GM19395 (cell line): Measurements from ENCODE around the gene SERPINA5.
"Not testable (repeated sequence)": the region's sequence is repeated elsewhere in the genome, so short reads cannot be mapped to it uniquely, and the experiment has no call there.

Source experiments
- ATAC-seq: cut with Tn5 transposase; IDR thresholded peaks from one replicate; pipeline ENCODE4 v1.9.1; 2021; ENCODE audit warnings: mild to moderate bottlenecking, moderate library complexity; ENCODE audit not compliant: unreplicated experiment

Gene SERPINA5

DNA sequence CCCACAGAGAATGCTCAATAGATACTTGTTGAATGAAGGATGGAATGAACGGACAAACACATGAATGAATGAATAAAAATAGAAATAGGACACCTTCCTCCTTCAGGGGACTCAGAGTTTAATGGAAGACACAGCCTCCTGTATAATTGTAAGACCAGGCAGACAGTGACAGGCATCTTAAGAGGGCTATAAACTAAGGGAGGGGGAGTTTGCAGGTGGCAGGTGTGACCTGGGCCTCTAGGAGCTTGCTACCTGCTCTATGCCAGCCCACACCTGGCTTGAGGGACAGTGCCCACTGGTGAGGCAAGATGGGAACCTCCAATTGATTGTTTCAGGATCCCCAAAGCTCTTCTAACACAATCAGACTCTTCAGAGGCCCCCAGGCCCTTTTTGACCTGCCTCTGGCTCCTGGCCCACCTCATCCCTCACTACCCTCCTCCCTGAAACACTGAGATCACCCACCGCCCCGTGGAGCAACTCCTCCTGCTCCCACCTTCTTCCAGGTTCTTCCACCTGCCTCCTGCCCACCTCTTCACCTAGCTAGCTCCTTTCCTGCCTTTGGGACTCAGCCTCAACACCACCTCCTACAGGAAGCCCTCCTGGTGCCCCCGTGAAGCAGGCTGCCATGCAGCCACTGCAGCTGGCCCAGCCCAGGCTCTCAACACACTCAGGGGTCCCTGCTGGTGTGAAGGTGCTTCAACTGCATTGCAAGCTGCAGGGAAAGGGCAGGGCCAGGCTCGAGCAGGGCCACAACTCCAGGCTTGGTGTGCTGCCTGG is 40.3 kb downstream of the SERPINA5 start:
- no peak for ATAC-seq

DNA sequence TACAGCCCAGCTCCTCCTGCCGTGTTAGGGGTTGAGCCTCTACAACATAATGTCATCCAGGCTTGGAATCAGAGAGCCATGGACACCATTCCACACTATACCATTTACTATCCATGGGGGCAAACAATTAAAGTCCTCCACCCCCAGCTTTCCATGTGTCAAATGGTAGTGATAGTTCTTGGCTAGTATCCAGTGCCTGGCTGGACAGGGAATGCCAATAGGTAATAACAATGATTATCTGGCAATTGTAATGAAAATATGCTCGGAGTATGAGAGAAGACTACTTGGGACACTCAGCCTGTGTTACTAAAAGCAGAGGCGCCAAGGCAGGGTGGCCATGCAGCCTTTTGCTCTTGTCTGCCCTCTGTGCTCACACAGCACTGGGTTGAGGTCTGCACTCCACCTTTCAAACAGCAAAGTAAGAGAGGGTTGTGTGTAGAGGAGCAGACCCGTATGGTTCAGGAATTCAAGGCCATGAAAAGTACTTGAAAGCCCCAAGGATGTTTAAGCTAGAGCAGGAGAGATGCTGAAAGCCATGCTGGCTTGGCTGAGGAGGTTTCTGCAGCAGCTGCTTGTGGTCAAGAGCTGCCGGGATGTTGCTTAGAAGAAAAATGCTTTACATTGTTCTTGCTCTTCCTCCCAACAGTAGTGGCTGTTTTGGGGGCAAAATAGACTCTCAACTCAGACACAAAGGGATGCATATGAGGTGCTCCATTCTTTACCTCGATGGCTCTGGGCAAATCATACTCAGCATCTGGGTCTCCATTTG is 41.6 kb downstream of the SERPINA5 start:
- ATAC-seq = no peak

DNA sequence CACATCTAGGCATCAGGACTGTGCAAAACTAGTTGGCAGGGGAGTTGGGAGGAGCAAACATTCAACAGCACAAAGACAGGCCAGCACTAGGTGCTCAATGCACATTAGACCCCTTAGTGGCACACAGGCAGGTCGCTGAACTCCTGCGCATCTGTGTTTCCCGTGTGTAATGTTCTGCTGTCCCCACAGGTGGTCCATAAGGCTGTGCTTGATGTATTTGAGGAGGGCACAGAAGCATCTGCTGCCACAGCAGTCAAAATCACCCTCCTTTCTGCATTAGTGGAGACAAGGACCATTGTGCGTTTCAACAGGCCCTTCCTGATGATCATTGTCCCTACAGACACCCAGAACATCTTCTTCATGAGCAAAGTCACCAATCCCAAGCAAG is 42.2 kb downstream of the SERPINA5 start:
- ATAC-seq = no peak

DNA sequence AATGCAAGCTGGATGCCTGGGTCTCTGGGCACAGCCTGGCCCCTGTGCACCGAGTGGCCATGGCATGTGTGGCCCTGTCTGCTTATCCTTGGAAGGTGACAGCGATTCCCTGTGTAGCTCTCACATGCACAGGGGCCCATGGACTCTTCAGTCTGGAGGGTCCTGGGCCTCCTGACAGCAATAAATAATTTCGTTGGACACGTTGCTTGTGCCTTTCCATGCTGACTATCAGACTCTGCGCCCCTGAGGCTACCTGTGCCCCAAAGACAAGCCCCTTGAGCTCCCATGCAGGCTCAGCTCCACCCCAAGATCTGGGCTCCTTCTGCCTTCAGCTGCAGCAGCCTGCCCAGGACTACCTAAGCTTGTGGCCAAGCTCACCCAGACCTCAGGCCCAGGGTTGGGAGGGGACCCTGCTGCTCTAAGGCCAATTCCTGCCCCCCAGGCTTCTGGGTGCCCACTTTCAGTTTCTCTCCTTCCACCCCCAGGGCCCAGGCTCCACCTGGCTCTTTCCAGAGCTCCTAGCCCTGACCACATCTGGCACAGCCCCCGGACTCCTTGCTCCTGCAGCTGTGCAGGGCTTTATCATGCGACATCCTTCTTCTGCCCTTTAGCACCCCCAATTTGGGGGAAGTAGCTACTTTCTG is 42.8 kb downstream of the SERPINA5 start:
- ATAC-seq = no peak

DNA sequence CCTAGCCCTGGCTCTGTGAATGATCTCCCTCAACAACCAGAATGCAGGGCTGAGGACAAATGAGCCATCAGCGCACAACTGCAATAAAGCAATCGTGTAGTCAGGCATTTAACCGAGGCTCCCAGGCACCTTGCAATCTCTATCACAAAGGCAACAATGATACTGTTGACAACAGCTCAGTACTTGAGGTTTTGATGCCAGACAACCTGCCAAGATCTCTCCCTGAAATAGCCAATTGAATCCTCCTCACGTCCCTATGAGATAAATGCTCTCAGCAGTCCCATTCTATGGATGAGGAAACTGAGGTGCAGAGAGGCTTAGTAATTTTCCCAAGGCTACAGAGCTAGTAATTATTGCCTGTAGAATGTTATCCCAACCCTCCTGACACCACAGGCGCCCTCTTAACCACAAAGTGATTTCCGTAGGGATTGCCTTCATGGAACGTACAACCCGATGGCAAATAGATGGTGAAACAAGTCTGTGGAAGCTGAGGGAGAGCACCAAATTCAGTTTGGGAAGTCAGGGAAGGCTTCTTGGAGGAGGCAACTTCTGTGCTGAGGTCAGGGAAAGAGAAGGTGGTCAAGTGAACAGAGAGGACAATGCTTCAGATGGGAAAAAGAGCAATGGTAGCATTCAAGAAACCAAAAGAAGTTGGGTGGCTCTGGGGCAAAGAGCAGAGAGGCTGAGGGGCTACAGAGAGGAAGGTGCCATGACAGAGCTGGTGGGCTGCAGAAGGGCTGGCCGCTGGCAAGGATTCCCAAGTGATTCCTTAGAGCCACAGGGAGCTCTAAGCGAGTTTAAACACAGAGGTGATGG is 43.5 kb downstream of the SERPINA5 start:
- ATAC-seq = no peak

DNA sequence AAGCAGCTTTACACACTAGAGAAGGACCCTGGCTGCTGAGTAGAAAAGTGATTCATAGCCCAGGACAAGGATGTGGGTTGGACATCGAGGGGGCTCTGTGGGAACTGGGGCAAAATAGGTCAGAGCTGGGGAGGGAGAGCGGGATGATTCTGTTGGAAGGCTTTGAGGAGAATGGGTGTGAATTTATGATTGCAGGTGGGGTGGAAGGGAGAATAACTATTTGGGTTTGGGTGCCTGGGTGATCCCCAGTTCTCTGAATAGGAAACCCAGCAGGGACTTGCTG is 44.1 kb downstream of the SERPINA5 start:
- no peak for ATAC-seq

DNA sequence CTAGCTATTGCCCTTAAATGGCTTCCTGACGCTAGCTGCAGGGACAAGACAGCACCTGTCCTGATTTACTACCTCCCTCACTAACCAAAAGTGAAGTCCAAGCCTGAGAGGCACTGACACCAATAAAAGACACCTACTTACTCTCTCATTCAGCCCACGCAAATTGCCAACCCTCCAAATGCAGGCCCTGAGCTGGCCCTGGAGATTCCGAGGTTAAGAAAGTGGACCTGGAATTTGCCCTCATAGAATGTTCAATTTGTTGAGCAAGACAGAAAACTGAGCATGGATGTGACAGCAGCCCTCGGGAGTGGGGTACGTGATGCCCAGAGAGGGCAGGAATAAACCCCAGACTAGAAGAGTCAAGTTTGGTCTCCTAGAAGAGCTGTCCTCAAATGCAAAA is 47.4 kb downstream of the SERPINA5 start:
- no peak for ATAC-seq

DNA sequence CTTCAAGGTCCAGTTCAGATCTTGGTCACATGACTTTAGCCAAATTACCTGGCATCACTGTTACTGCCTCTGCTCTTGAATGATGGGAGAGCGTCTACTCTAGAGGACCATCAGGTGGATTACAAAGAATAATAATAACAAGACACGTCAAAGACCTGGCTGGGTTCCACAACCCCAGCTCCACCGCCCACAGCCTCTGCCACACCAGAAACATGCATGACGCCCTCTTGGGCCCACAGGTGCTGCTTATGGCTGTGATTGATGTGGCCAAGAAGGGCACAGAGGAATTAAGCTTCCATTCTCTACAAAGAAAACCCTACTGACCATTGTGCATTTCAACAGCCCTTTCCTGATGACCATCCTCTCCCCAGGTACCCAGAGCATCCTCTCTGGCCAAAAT is 49.2 kb downstream of the SERPINA5 start:
- no peak for ATAC-seq

DNA sequence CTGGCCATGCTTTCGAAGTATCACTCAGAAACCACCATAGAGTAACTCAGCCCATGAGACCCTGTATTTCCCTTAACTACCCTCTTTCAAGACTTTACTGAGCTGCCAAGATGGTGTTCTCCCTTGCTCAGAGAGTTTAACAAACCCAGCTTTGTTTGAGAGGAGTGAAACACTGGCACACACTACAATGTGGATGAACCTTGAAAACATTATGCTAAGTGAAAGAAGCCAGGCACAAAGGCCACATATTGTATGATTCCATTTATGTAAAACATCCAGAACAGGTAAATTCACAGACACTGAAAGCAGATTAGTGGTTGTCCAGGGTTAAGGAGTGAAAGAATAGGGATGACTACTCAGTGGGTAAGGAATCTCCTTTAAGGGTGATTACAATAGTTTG is 49.8 kb downstream of the SERPINA5 start:
- ATAC-seq = no peak

DNA sequence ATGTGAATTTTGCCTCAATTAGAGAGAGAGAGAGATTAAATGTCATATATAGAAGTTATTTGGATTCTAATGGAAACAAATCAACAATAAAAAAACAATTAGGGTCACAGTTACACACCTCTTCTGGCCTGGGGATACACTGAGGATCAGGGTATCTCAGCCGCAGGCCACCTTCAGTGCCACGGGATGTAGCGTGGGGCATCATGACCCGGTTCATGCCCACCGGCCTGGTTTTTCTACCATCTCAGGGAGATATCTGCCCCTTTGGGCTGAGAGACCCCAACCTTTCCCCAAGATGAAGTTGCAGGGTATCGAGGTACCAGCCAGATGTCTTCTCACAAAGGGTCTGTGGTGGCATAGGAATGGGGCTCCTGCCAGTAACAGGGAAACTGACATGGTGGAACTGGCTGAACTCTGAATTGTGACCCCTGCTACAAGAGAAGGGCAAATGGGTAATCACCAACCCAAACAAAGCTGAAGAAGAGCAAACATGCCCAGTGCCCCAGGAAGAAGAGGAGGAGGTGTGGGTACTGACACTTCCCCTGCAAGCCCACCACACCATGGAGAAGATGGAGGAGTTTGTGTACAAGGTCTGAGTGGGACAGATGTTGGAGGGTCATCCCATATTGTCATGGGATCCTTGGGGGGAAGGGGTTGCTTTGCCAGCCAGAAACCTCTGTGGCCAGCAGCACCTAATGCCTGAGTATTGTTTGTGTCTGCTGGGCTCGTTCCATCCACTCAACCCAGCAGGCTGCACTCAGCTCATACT is 50.5 kb downstream of the SERPINA5 start:
- ATAC-seq = no peak

DNA sequence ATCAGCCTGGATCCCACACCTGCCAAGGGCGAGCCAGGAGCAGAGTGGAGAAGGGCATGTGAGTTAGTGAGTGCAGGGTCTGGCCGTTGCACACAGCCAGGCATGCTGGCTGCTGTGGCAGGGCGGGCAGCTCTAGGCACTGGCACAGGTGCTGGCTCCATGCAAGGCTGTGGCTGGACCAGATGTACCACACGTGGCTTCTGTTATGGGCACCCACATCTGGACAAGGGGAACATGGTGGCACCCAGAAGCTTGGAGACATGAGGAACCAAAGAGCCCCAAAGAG is 51.0 kb downstream of the SERPINA5 start:
- ATAC-seq = no peak

DNA sequence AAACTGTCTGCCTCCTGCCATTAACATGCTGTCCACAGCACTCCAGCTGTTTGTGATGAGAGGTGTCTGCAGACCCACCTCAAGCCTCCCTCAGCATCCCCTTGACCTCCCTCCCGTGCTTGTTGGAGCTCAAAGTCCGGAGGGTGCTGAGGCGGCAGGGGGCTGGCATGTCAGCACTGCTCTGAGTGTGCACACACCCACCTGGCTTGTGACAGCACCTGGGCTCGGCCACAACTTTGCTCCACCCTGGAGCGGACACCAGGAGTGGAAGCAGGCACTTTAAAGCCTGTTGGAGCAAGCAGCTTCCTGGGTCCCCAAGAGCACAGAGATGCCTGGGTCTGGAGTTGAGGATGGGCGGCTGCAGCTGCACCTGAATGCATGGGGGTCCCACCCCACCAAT is 51.9 kb downstream of the SERPINA5 start:
- no peak for ATAC-seq

DNA sequence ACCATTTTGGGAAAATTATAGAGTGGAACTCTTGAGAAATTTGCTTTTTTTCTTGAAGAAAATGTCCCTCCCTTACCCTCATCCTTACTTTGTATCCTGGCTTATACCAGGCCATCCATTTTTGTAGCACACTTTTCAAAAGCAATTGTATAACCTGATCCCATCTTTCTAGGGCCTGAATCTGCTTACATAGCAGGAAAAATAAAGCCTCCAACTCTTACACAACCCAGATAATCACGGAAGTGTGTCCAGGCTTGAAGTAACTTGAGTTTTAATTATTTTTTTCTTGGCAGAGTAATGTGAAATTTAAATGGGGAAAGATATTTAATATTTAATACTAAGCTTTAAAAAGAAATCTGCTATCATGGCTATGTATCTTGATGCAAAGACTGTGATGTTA is 53.9 kb downstream of the SERPINA5 start:
- ATAC-seq = no peak

DNA sequence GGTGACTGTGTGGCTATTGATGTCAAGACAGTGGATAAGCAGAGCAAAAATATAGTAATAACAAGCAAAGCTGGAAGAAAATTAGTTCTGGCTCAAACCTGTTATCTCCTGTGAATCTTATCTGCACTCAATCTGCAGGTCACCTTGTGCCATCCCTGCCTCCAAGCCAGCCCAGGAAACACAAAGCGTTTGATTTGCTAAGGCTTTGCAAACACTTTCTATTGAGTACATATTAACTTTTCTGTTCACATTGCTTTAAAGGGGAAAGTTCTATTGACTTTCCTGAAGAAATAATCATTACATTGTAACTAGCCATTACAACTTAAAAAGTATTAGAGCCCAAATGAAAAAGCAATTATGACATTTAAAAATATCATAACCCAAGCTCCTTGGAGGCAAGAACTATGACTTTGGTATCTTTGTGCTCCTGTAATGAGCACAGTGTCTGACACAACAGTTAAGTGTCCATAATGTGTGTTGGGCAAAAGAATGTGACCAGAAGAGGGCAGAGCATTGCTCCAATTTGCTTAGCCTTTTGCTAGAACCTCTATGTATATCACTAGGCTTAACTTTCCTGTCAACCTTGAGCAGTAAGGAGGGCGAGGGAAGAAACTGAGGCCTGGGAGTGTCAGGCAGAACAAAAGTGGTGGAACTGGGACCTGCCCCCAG is 55.7 kb downstream of the SERPINA5 start:
- no peak for ATAC-seq

DNA sequence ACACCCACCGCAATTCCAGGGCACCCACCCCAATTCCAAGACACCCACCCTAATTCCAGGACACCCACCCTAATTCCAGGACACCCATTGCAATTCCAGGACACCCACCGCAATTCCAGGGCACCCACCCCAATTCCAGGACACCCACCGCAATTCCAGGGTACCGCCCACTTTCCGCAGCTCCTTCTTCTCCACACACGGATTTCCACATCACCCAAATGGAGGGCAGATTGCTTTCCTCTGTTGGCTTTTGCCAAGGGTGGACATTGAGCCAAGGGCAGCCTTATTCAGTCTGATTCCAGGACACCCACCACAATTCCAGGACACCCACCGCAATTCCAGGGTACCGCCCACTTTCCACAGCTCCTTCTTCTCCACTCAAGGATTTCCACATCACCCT is 56.6 kb downstream of the SERPINA5 start:
- not testable (repeated sequence) for ATAC-seq

DNA sequence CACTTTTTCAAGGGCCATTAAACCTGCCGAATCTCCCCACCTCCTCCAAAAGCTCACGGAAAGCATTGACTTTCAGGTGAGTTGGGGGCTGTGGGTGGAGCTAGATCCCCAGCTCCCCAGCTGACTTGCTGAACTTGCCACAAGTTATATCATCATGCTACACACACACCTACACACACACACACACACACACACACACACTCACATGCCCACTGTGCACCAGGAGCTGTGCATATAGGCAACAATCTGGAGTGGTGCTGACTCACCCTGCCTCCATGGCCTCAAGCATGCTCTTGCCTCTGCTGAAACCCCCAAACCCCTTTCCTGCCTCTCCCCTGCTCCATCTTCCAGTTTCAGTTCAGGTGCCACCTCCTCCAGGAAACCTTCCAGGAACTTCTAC is 57.1 kb downstream of the SERPINA5 start:
- no peak for ATAC-seq

DNA sequence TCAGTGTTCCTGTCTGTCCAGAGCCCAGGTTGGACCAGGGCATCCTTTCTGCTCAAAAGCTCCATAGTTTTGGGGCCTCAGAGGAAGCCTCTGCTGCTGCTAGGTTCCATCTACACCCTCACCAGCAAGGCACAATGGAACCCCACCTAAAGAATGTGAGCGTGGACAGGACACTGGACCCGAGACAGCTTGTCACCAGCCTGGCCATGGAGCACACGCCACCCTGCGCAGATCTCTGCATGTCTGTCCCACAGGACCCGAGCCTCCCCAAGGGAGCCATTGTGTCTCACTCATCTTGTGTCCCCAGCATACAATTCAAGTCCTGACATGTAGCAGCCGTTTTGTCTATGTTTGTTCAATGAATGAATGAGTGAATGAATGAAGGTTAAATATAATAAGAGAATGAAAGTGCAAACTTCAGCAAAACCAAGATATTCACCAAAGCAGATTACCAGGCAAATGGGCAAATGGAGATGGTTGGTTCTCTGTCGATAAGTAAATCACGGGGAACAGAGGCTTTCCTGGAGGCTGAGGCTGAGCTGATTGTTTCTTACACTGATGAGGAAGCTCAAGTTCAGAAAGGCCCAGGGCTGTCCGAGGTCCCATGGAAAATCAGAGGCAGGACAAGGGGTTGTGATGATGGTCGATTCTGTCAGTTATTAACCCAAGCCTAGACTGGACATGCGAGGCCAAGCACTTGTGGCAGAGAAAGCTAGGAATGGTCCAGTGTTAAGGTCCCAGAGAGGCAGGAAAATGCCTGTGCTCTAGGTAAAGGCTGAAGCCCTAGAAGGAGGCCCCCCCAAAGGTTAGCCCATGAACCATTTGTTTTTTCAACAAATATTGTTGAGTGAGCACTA is 58.0 kb downstream of the SERPINA5 start:
- ATAC-seq = no peak

DNA sequence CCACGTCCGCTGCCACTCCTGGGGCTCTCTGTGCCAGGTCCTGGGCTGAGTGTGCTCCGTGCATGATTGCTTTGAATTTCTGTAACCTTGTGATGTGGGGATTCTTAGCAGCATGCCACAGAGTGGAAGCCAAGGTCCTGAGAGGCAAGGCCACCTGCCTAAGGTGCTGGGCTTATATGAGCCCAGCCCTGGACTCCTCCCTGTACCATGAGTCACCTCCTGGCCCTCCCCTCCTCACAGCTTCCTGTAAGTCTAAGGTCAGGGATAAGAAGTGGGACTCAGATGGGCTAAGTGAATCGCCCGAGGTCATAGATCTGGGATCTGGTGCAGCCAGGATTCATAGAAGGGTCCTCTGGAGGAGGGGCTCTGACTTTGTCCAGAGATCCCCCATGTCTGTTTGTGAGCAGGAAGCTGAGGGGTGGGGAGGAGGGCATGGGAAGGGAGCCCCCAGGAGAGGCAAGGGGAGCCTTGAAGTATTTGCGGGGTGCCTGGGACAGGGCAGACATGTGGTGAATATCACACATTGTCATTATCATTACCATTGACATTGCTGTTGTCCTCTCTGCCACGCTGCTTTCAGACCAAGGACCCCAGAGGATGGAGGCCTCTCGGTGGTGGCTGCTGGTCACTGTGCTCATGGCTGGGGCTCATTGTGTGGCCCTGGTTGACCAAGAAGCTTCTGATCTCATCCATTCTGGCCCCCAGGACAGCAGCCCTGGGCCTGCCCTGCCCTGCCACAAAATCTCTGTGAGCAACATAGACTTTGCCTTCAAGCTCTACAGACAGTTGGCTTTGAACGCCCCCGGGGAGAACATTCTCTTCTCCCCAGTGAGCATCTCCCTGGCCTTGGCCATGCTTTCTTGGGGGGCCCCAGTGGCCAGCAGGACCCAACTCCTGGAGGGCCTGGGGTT is 59.8 kb downstream of the SERPINA5 start:
- ATAC-seq = no peak

DNA sequence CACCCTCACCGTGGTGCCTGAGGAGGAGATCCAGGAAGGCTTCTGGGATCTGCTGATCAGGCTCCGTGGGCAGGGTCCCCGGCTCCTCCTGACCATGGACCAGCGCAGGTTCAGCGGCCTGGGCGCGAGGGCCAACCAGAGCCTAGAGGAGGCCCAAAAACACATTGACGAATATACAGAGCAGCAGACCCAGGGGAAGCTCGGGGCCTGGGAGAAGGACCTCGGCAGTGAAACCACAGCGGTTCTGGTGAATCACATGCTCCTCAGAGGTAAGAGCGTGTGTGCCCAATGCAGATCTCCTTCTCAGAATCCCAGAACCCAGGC is 60.4 kb downstream of the SERPINA5 start:
- no peak for ATAC-seq
